ENCODE results near the gene FRMPD4. TPM values are rescaled to one million over a fixed set of nuclear protein-coding genes. Genes with fewer than 3 reads are reported as not detected.

The FRMPD4 gene
- total RNA-seq, 1 experiment from 2014 or later, result 0.24 TPM

GRCh38 chrX:12401252-12401651 lies 263.0 kb downstream of the FRMPD4 start:
- H4K91ac ChIP-seq (ENCODE audit: insufficient read length, low read depth, low read length), result no peak overlapping the region
- H2BK20ac ChIP-seq (ENCODE audit: low read depth, low read length, poor library complexity, severe bottlenecking), result no peak overlapping the region
- H3K23me2 ChIP-seq (ENCODE audit: insufficient read length, low read depth, low read length, poor library complexity, severe bottlenecking), result no peaks in the 10 kb centered on the region
- H2BK120ac ChIP-seq (ENCODE audit: low read depth, low read length, poor library complexity, severe bottlenecking), result no peak overlapping the region
- H3K18ac ChIP-seq (ENCODE audit: insufficient read length, low read depth, low read length), result no peak overlapping the region
- Mint-ChIP-seq H3K27ac (no peak overlapping the region), H3K9me3 (peaks cover 58 to 61% of the 10 kb centered on the region in 2 experiments), H3K27me3 (ENCODE audit: low read depth) (no peaks in the 10 kb centered on the region; the same call in 1 of the 2 replicates), H3K36me3 (ENCODE audit: insufficient read depth in 1 of 3, low read depth in 3 of 3) (peaks cover 0 to 4% (median 0%) of the 10 kb centered on the region in 3 experiments; a peak in 1 of 7 replicates), H3K4me3 (no peak overlapping the region), H3K4me1 (no peaks in the 10 kb centered on the region)
- H4K5ac ChIP-seq (ENCODE audit: insufficient read length, low read depth, low read length), result no peak overlapping the region
- H2BK12ac ChIP-seq (ENCODE audit: insufficient read length, low read depth, low read length), result no peak overlapping the region
- H2BK15ac ChIP-seq (ENCODE audit: low read depth, low read length), result no peak overlapping the region
- no peak overlapping the region for H3K14ac ChIP-seq (ENCODE audit: insufficient read depth, low read length)
- no peak overlapping the region for H3K9ac ChIP-seq (ENCODE audit: extremely low read depth, insufficient read length, low read length)
- no peak for DNase-seq
- no peak overlapping the region for H3K4ac ChIP-seq (ENCODE audit: low read depth, low read length)
- no peaks in the 10 kb centered on the region for H3K4me1 ChIP-seq (ENCODE audit: insufficient read depth, low read length)
- no peak overlapping the region for H3K27ac ChIP-seq (ENCODE audit: insufficient read length, low read depth, low read length)
- no peak overlapping the region for H2BK5ac ChIP-seq (ENCODE audit: insufficient read length, low read length)
- no peak overlapping the region for H3K4me2 ChIP-seq (ENCODE audit: insufficient read depth, insufficient read length, low read length)
- H2AFZ ChIP-seq (ENCODE audit: low read length), result no peak overlapping the region
- no peaks in the 10 kb centered on the region for H4K20me1 ChIP-seq (ENCODE audit: control insufficient read depth, insufficient read depth, insufficient read length)
- no peaks in the 10 kb centered on the region for H3K79me1 ChIP-seq (ENCODE audit: insufficient read depth, low read depth, low read length, poor library complexity, severe bottlenecking)
- H4K8ac ChIP-seq (replicated peaks; ENCODE audit: insufficient read length, low read depth, low read length), result no peak overlapping the region
- no peak for TF ChIP-seq CTCF (conservative IDR thresholded peaks at IDR 0.05)
- no peak overlapping the region for H2AK5ac ChIP-seq (ENCODE audit: insufficient read length, low read length)
- no CpG with 5 or more reads among the region's 1 CpG for WGBS (ENCODE audit: extremely low coverage, insufficient read length, low lambda C conversion rate)
- no peak overlapping the region for H3T11ph ChIP-seq (ENCODE audit: low read length)
- H3K27me3 ChIP-seq (ENCODE audit: insufficient read depth, low read length), result no peaks in the 10 kb centered on the region
- H3K9me3 ChIP-seq (ENCODE audit: control insufficient read depth, low read depth, low read length), result peaks cover 6% of the 10 kb centered on the region
- no peak overlapping the region for H3K23ac ChIP-seq (ENCODE audit: insufficient read length, low read depth, low read length)
- H3K56ac ChIP-seq (ENCODE audit: insufficient read length, low read depth, low read length), result no peak overlapping the region
- H3K79me2 ChIP-seq (ENCODE audit: insufficient read depth, low read length), result no peaks in the 10 kb centered on the region

Measured in H9 (cell line).